Measurements from ENCODE around the gene MOSPD3. TPM values are rescaled to one million over a fixed set of nuclear protein-coding genes. Genes with fewer than 3 reads are reported as not detected.

The MOSPD3 gene
- total RNA-seq, 1 donor from 2014 or later = 4.4 TPM

Small RNA genes within 50 kb of the gene (small RNA-seq; reads per million reads assigned to genes)
- gene SAP25 (ENCODE audit: low replicate concordance) = not detected

Other genes with a start within 250 kb of the MOSPD3 start
- gene PILRA, start 239.1 kb upstream of the MOSPD3 start, total RNA-seq = 1.1 TPM
- 2.1 TPM for gene ZCWPW1, start 183.8 kb upstream of the MOSPD3 start, total RNA-seq
- gene MEPCE, start 182.7 kb upstream of the MOSPD3 start, total RNA-seq = 23.9 TPM
- gene PPP1R35, start 176.0 kb upstream of the MOSPD3 start, total RNA-seq = 10.3 TPM
- not detected for gene SPACDR, start 148.3 kb upstream of the MOSPD3 start, total RNA-seq
- 25.2 TPM for gene TSC22D4, start 133.3 kb upstream of the MOSPD3 start, total RNA-seq
- 2.3 TPM for gene NYAP1, start 128.6 kb upstream of the MOSPD3 start, total RNA-seq
- gene AGFG2, start 73.3 kb upstream of the MOSPD3 start, total RNA-seq = 7.6 TPM
- 2.9 TPM for gene SAP25, start 38.6 kb upstream of the MOSPD3 start, total RNA-seq
- gene LRCH4, start 26.4 kb upstream of the MOSPD3 start, total RNA-seq = 30.1 TPM
- gene FBXO24, start 26.2 kb upstream of the MOSPD3 start, total RNA-seq = 1.2 TPM
- 88.0 TPM for gene PCOLCE, start 10.2 kb upstream of the MOSPD3 start, total RNA-seq
- 1.3 TPM for gene TFR2, start 29.0 kb downstream of the MOSPD3 start, total RNA-seq
- not detected for gene ACTL6B, start 43.9 kb downstream of the MOSPD3 start, total RNA-seq
- gene GNB2, start 61.2 kb downstream of the MOSPD3 start, total RNA-seq = 87.1 TPM
- gene GIGYF1, start 81.7 kb downstream of the MOSPD3 start, total RNA-seq = 28.2 TPM
- 23.1 TPM for gene POP7, start 93.6 kb downstream of the MOSPD3 start, total RNA-seq
- not detected for gene EPO, start 107.9 kb downstream of the MOSPD3 start, total RNA-seq
- not detected for gene ZAN, start 121.1 kb downstream of the MOSPD3 start, total RNA-seq
- 49.1 TPM for gene EPHB4, start 215.0 kb downstream of the MOSPD3 start, total RNA-seq
- 14.2 TPM for gene SLC12A9, start 240.2 kb downstream of the MOSPD3 start, total RNA-seq

All from tongue (tissue), 2 donors.